Measurements from ENCODE around the gene PDLIM7. TPM values are rescaled to one million over a fixed set of nuclear protein-coding genes. Genes with fewer than 3 reads are reported as not detected.

Gene PDLIM7
- total and polyA plus RNA-seq, 2 of the 8 experiments (the other 6 are each of a cell fraction or from before 2014, with no cell fraction given), result 67.3 to 94.2 TPM

DNA sequence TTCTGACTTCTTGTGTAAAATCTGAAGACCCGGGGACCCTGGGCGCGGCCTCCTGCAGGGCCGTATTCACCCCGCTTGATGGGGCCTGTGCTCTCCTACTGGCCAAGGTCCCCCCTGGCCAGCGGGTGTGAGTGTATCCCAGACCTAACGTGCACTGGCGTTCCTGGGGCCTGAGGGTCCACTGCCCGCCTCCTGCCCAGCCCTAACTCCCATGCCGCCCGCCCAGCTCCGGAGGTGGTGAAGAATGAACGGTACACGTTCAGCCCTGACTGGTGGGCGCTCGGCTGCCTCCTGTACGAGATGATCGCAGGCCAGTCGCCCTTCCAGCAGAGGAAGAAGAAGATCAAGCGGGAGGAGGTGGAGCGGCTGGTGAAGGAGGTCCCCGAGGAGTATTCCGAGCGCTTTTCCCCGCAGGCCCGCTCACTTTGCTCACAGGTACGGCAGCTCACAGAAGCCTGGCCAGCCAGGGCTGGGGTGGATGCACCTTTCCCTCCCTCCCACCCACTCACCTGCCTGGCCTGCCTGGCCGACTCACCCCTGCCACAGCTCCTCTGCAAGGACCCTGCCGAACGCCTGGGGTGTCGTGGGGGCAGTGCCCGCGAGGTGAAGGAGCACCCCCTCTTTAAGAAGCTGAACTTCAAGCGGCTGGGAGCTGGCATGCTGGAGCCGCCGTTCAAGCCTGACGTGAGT is 61.4 kb downstream of the PDLIM7 start:
- H3K9ac ChIP-seq (replicated peaks in 1 of 4; ENCODE audit: extremely low read depth in 1 of 4, low read depth in 3 of 4, low read length in 3 of 4), result no peak overlapping the region
- H3K4me2 ChIP-seq (ENCODE audit: insufficient read depth in 1 of 2, low read depth in 2 of 2, low read length in 2 of 2), result no peak overlapping the region
- no peaks in the 10 kb centered on the region for H3K9me3 ChIP-seq (ENCODE audit: insufficient read depth in 2 of 2, low read depth in 1 of 2, low read length in 1 of 2)
- no peak overlapping the region for H3K4me3 ChIP-seq (ENCODE audit: extremely low read depth in 1 of 4, insufficient read depth in 2 of 4, low read depth in 3 of 4, low read length in 4 of 4)
- no peaks in the 10 kb centered on the region for H3K79me1 ChIP-seq (ENCODE audit: low read depth, low read length)
- CTCF ChIA-PET (ENCODE audit: partially characterized antibody), result interaction anchor here (1.1 to 23.6 kb wide), 6 partner anchors 12 to 64 kb away, joined by 4 to 430 read pairs (median 76); partner anchors contain the start of gene SLC34A1
- H2AFZ ChIP-seq (ENCODE audit: low read length), result no peak overlapping the region
- no peak overlapping the region for H4K91ac ChIP-seq (replicated peaks; ENCODE audit: insufficient read length, low read length)
- no peak overlapping the region for H2BK5ac ChIP-seq (ENCODE audit: low read depth, low read length)
- H3K14ac ChIP-seq (ENCODE audit: insufficient read length), result no peak overlapping the region
- H3K36me3 ChIP-seq (ENCODE audit: control insufficient read depth in 2 of 4, insufficient read depth in 4 of 4, low read length in 3 of 4), result peaks cover 7 to 46% (median 27%) of the 10 kb centered on the region in 4 experiments; a peak in 6 of 8 replicates
- FAIRE-seq (no peak), DNase-seq (ENCODE audit: low read depth in 1 of 2, low spot score in 2 of 2) (no peak)
- no peak overlapping the region for H3K27ac ChIP-seq (ENCODE audit: low read depth, low read length)
- H2BK20ac ChIP-seq (ENCODE audit: low read length), result no peak overlapping the region
- H3K4ac ChIP-seq (replicated peaks; ENCODE audit: insufficient read length, low read depth, low read length), result no peak overlapping the region
- H2AK5ac ChIP-seq (ENCODE audit: low read depth, low read length), result no peak overlapping the region
- H3K4me1 ChIP-seq (replicated peaks in 1 of 4; ENCODE audit: control insufficient read depth in 3 of 4, insufficient read depth in 4 of 4, low read length in 3 of 4), result peaks cover 0 to 5% (median 2%) of the 10 kb centered on the region in 4 experiments; a peak in 3 of 7 replicates
- no peaks in the 10 kb centered on the region for H3K79me2 ChIP-seq (ENCODE audit: control insufficient read depth in 1 of 2, insufficient read depth in 2 of 2, low read length in 2 of 2)
- H3K18ac ChIP-seq (ENCODE audit: extremely low read depth, low read length), result no peak overlapping the region
- WGBS, 2 experiments (ENCODE audit: extremely low coverage in 1 of 2, insufficient coverage in 1 of 2, insufficient read length in 1 of 2, insufficient replicate concordance in 2 of 2, low coverage in 1 of 2, low lambda C conversion rate in 2 of 2, missing lambda C conversion rate in 1 of 2), result 93% methylated on average over 31 of the region's 37 CpGs; no CpG with 5 or more reads in 1 of the 2 experiments
- no peak overlapping the region for H2BK12ac ChIP-seq (ENCODE audit: low read depth, low read length)
- H4K5ac ChIP-seq (ENCODE audit: insufficient read length, low read depth, low read length), result no peak overlapping the region
- no peak overlapping the region for H2BK15ac ChIP-seq (ENCODE audit: low read length)
- H3K23ac ChIP-seq (ENCODE audit: insufficient read length), result no peak overlapping the region
- POLR2A ChIA-PET (ENCODE audit: partially characterized antibody), result interaction anchor here (1.5 to 67.5 kb wide), 5 partner anchors 10 to 128 kb away, joined by 4 to 3349 read pairs (median 13); partner anchors contain the start of genes DBN1, DOK3, GRK6 and PDLIM7
- no peak overlapping the region for H3K56ac ChIP-seq (replicated peaks; ENCODE audit: insufficient read length, low read depth, low read length)
- no peak overlapping the region for H2BK120ac ChIP-seq (replicated peaks; ENCODE audit: low read depth, low read length)
- no peaks in the 10 kb centered on the region for H3K27me3 ChIP-seq (replicated peaks in 1 of 4; ENCODE audit: control insufficient read depth in 3 of 4, extremely low read depth in 1 of 4, insufficient read depth in 3 of 4, low read length in 3 of 4)
- no peaks in the 10 kb centered on the region for H3K23me2 ChIP-seq (ENCODE audit: low read depth, low read length)
- H4K20me1 ChIP-seq (replicated peaks in 1 of 2; ENCODE audit: control insufficient read depth in 1 of 2, insufficient read depth in 2 of 2, low read length in 2 of 2), result peaks cover 6 to 14% of the 10 kb centered on the region in 2 experiments
- no peak overlapping the region for H4K8ac ChIP-seq (ENCODE audit: extremely low read depth, insufficient read depth, low read length)
- TF ChIP-seq SIX5 (IDR thresholded peaks at IDR 0.05; ENCODE audit: low read depth, low read length) (no peak), SAP30 (IDR thresholded peaks at IDR 0.05; ENCODE audit: insufficient read depth, insufficient replicate concordance, low read length) (no peak), POLR2AphosphoS5 (IDR thresholded peaks at IDR 0.05; ENCODE audit: low read depth, low read length) (no peak; the same call in 1 of the 2 replicates), BCL11A (IDR thresholded peaks at IDR 0.05; ENCODE audit: low read depth in 2 of 2, low read length in 2 of 2) (no peak), YY1 (IDR thresholded peaks at IDR 0.05; ENCODE audit: low read depth, low read length) (no peak), TAF1 (IDR thresholded peaks at IDR 0.05; ENCODE audit: low read depth, low read length) (no peak)
- TF ChIP-seq, protein P1, sequence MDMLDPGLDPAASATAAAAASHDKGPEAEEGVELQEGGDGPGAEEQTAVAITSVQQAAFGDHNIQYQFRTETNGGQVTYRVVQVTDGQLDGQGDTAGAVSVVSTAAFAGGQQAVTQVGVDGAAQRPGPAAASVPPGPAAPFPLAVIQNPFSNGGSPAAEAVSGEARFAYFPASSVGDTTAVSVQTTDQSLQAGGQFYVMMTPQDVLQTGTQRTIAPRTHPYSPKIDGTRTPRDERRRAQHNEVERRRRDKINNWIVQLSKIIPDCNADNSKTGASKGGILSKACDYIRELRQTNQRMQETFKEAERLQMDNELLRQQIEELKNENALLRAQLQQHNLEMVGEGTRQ (IDR thresholded peaks at IDR 0.05; ENCODE audit: low read length), result no peak
- TF ChIP-seq, protein P2, sequence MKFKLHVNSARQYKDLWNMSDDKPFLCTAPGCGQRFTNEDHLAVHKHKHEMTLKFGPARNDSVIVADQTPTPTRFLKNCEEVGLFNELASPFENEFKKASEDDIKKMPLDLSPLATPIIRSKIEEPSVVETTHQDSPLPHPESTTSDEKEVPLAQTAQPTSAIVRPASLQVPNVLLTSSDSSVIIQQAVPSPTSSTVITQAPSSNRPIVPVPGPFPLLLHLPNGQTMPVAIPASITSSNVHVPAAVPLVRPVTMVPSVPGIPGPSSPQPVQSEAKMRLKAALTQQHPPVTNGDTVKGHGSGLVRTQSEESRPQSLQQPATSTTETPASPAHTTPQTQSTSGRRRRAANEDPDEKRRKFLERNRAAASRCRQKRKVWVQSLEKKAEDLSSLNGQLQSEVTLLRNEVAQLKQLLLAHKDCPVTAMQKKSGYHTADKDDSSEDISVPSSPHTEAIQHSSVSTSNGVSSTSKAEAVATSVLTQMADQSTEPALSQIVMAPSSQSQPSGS (IDR thresholded peaks at IDR 0.05; ENCODE audit: low read length), result no peak
- TF ChIP-seq, protein P3, sequence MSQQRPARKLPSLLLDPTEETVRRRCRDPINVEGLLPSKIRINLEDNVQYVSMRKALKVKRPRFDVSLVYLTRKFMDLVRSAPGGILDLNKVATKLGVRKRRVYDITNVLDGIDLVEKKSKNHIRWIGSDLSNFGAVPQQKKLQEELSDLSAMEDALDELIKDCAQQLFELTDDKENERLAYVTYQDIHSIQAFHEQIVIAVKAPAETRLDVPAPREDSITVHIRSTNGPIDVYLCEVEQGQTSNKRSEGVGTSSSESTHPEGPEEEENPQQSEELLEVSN (IDR thresholded peaks at IDR 0.05), result no peak

Data from H1 (cell line).